Purkinje cell (primary cell): ENCODE measurements around the gene ETV5. TPM values are rescaled to one million over a fixed set of nuclear protein-coding genes. Genes with fewer than 3 reads are reported as not detected.

Experiments
- polyA plus RNA-seq: library from polyadenylated mRNA; unstranded; fragments of >200 nt; fragmentation: Nextera tagmentation; gene quantifications from 2 replicates; pipeline ENCODE4 v1.2.1, GENCODE V29; 2014

ETV5 gene
- polyA plus RNA-seq: 38.9 and 40.0 TPM in 2 replicates

GRCh38 chr3:186108941-186109865 lies at the start of gene ETV5:
ETV5 (minus strand) TSS chr3:186109089; CDS start chr3:186105868, 3,221 bp downstream.

Other genes with a start within 250 kb of the ETV5 start
- 47.0 and 56.1 TPM in 2 replicates for gene TRA2B, start 171.1 kb downstream of the ETV5 start, polyA plus RNA-seq